Upper lobe of right lung (tissue), 1 donor: ENCODE data around the gene TCF15. TPM values are rescaled to one million over a fixed set of nuclear protein-coding genes. Genes with fewer than 3 reads are reported as not detected.

Source experiments
- ATAC-seq: fragments of 200-7000 bp; cut with Tn5 transposase; one replicate; pipeline ENCODE4 v1.9.1; 2020; ENCODE audit warnings: mild to moderate bottlenecking, moderate library complexity
- DNase-seq: peaks from one replicate; pipeline ENCODE4 v3.0.0-alpha.2; 2020
- H3K27ac ChIP-seq: fragments of 200-600 bp; one replicate; pipeline ENCODE4 v1.8.0; 2022
- H3K27me3 ChIP-seq: fragments of 200-600 bp; one replicate; pipeline ENCODE4 v1.8.0; 2022; ENCODE audit warnings: mild to moderate bottlenecking
- H3K36me3 ChIP-seq: fragments of 200-600 bp; one replicate; pipeline ENCODE4 v1.8.0; 2022
- H3K4me1 ChIP-seq: fragments of 200-600 bp; one replicate; pipeline ENCODE4 v1.8.0; 2022
- H3K4me3 ChIP-seq: fragments of 200-600 bp; one replicate; pipeline ENCODE4 v1.8.0; 2022; ENCODE audit warnings: mild to moderate bottlenecking
- H3K9me3 ChIP-seq: fragments of 200-600 bp; one replicate; pipeline ENCODE4 v1.8.0; 2022
- CTCF ChIP-seq: fragments of 200-600 bp; IDR thresholded peaks from one replicate; pipeline ENCODE4 v1.8.0; 2022; ENCODE audit warnings: antibody characterized with exemption
- intact Hi-C: fragments of 100-400 bp; cut with DNase I; formaldehyde crosslinking; loops from one replicate; pipeline ENCODE4 v1.11.0; 2022
- long read RNA-seq: library from polyadenylated mRNA; unstranded; transcript quantifications from one replicate; pipeline ENCODE4 v2.0.0, GENCODE V29; 2021
- total RNA-seq: library from RNA; stranded (reverse); fragmentation: NEBNext Ultra II Directional; extraction: Animal tissue kit (Norgen Biotek cat#: 25700); gene quantifications from one replicate; pipeline ENCODE4 v1.2.1, GENCODE V29; 2021
- donor health status: DM: no; HTN: yes; CAD: no; lungs with severe emphysema.

Gene TCF15, protein sequence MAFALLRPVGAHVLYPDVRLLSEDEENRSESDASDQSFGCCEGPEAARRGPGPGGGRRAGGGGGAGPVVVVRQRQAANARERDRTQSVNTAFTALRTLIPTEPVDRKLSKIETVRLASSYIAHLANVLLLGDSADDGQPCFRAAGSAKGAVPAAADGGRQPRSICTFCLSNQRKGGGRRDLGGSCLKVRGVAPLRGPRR
- total RNA-seq: 0.43 TPM
- long read RNA-seq, partial matches to known transcripts: 0 of 3 reads
- long read RNA-seq, other reads (novel, unspliced or antisense): 0 of 3 reads

- intact Hi-C loops: no loop called here
- Histone ChIP-seq H3K27ac (no peak within 1 kb of the TSS), H3K4me1 (no peaks in the 10 kb centered on the region), H3K9me3 (no peaks in the 10 kb centered on the region), H3K36me3 (no peaks in the 10 kb centered on the region), H3K27me3 (peaks cover 48% of the 10 kb centered on the region), H3K4me3 (peak within 1 kb of the TSS; percentile 19)
- TF ChIP-seq CTCF: no peak
- DNase-seq (peak; percentile 55), ATAC-seq (peak; percentile 75)
Observed at GRCh38 chr20:610130-611046, at the start of gene TCF15. TSS of gene TCF15 (minus strand) at chr20:610309. CDS start at chr20:610237, 72 bp downstream.

DNA sequence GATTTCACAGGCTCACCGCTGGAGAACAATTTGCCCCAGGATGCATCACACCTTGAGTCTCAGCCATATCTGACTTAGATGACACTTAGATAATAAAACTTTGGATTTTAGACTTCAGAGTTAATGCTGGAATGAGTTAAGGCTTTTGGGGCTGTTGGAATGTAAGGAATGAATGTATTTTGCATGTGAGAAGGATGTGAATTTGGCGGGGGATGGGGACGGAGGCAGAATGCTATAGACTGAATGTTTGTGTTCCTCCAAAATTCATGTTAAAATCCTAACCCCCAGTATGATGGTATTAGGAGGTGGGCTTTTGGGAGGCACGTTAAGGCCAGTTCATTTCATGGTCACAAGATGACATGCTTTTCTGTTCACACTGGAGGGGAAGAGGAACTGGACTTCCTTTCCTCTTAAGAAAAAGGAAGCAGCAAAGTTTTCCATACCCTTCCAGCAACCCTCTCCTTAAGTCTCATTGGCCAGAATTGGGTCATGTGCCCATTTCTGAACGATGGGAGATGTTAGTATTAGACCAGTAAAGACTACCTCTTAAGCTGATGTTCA is 48.7 kb upstream of the TCF15 start:
- peak; percentile 12 for ATAC-seq
- intact Hi-C loops: no loop called here
- TF ChIP-seq CTCF: no peak
- Histone ChIP-seq H3K36me3 (no peaks in the 10 kb centered on the region), H3K27me3 (peaks cover 34% of the 10 kb centered on the region), H3K4me3 (no peak overlapping the region), H3K4me1 (no peaks in the 10 kb centered on the region), H3K9me3 (no peaks in the 10 kb centered on the region), H3K27ac (no peak overlapping the region)
- no peak for DNase-seq

GRCh38 chr20:658202-658601 is 48.1 kb upstream of the TCF15 start:
- H3K36me3 ChIP-seq: no peaks in the 10 kb centered on the region
- intact Hi-C loops: no loop called here
- H3K27me3 ChIP-seq: peaks cover 28% of the 10 kb centered on the region
- no peak overlapping the region for H3K27ac ChIP-seq
- no peak for DNase-seq
- no peak overlapping the region for H3K4me3 ChIP-seq
- no peak for ATAC-seq
- H3K4me1 ChIP-seq: no peaks in the 10 kb centered on the region
- no peaks in the 10 kb centered on the region for H3K9me3 ChIP-seq
- no peak for TF ChIP-seq CTCF

DNA sequence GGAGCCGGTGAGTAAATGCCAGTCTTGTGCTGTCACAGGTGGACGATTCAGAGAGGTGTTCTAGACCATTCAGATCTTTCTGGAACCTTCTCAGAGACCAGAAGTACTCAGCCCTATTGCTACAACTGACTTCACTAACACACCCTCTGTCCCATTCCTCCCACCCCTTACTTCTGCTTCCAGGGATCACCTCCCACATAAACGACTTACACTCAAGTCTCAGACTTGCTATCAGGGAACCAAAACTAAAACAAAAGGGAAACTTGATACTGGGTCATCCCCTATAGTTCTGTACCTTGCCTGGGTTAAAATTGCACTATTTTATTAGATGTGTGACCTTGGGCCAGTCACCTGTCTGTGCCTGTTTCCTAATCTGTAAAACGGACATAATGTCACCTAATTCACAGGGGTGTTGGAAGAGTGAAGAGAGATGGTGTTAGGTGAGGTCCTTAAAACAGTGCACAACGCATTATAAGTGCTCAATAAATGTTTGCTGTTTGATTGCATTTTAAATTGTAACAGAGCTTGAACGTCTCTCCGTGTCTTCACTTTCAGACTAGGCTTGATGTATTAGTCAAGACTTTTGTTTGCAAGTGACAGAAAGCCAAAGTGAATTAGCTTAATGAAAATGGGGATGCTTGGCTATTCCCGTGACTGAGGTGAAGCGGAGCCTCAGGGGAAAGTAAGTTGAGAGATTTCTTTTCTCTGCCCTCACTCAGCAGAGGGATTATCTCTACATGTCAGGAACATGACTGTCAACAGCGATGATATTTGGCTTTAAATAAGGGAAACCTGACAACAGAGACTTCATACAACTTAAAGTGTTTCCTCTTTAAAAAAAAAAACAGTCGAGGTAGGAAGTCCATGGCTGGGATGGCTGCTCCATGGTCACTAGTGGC is 45.9 kb upstream of the TCF15 start:
- no peaks in the 10 kb centered on the region for H3K9me3 ChIP-seq
- H3K27me3 ChIP-seq: peaks cover 8% of the 10 kb centered on the region
- H3K36me3 ChIP-seq: no peaks in the 10 kb centered on the region
- TF ChIP-seq CTCF: no peak
- intact Hi-C loops: no loop called here
- peaks cover 11% of the 10 kb centered on the region for H3K4me1 ChIP-seq
- DNase-seq (no peak), ATAC-seq (peak; percentile 33)
- no peak overlapping the region for H3K27ac ChIP-seq
- no peak overlapping the region for H3K4me3 ChIP-seq

- DNase-seq (no peak), ATAC-seq (no peak)
- Histone ChIP-seq H3K27me3 (peaks cover 8% of the 10 kb centered on the region), H3K4me3 (no peak overlapping the region), H3K9me3 (no peaks in the 10 kb centered on the region), H3K4me1 (peaks cover 11% of the 10 kb centered on the region), H3K36me3 (peaks cover under 1% of the 10 kb centered on the region), H3K27ac (no peak overlapping the region)
- intact Hi-C loops: no loop called here
- TF ChIP-seq CTCF: no peak
Observed at GRCh38 chr20:654417-654750, 44.3 kb upstream of the TCF15 start.
